Fibroblast of the conjunctiva (primary cell): Measurements from ENCODE around the gene DNALI1.
"Not testable (repeated sequence)": the region's sequence is repeated elsewhere in the genome, so short reads cannot be mapped to it uniquely, and the experiment has no call there.

Source experiments
- DNase-seq: peaks from one replicate; pipeline ENCODE4 v3.0.0-alpha.2; 2010; ENCODE audit warnings: low read depth

DNALI1 gene

GRCh38 chr1:37553927-37554808 is 2.6 kb upstream of the DNALI1 start, which contains the start of gene SNIP1:
Gene SNIP1, minus strand, starts transcription at chr1:37554293. Its CDS starts 64 bp downstream, at chr1:37554229.
- DNase-seq: peak; percentile 82

GRCh38 chr1:37557402-37557801 is 662 bp downstream of the DNALI1 start:
- DNase-seq: no peak

- no peak for DNase-seq
Observed at GRCh38 chr1:37558411-37558810, 1.7 kb downstream of the DNALI1 start.

- DNase-seq: no peak
Observed at GRCh38 chr1:37559080-37559479, 2.3 kb downstream of the DNALI1 start.

- not testable (repeated sequence) for DNase-seq
Observed at GRCh38 chr1:37559957-37560379, 3.2 kb downstream of the DNALI1 start.

GRCh38 chr1:37560401-37561132 is 3.8 kb downstream of the DNALI1 start:
- DNase-seq: no peak

- no peak for DNase-seq
Observed at GRCh38 chr1:37561133-37562132, 4.7 kb downstream of the DNALI1 start.

- DNase-seq: no peak
Observed at GRCh38 chr1:37562984-37563383, 6.2 kb downstream of the DNALI1 start.

- no peak for DNase-seq
Observed at GRCh38 chr1:37564892-37565291, 8.2 kb downstream of the DNALI1 start.

- no peak for DNase-seq
Observed at GRCh38 chr1:37567023-37567422, 10.3 kb downstream of the DNALI1 start.

- DNase-seq: no peak
Observed at GRCh38 chr1:37570528-37571334, 14.0 kb downstream of the DNALI1 start.

- DNase-seq: peak; percentile 55
Observed at GRCh38 chr1:37574834-37575480, 18.2 kb downstream of the DNALI1 start.

- peak; percentile 36 for DNase-seq
Observed at GRCh38 chr1:37575692-37576091, 19.0 kb downstream of the DNALI1 start.

GRCh38 chr1:37584544-37584943 is 27.8 kb downstream of the DNALI1 start:
- not testable (repeated sequence) for DNase-seq

- DNase-seq: no peak
Observed at GRCh38 chr1:37588939-37589338, 32.2 kb downstream of the DNALI1 start.

- no peak for DNase-seq
Observed at GRCh38 chr1:37593726-37594125, 37.0 kb downstream of the DNALI1 start.

GRCh38 chr1:37595440-37596181 is 38.9 kb downstream of the DNALI1 start, which contains the start of gene GNL2:
Gene GNL2, minus strand, starts transcription at chr1:37595937. Its CDS starts 115 bp downstream, at chr1:37595822.
- peak; percentile 91 for DNase-seq

- DNase-seq: no peak
Observed at GRCh38 chr1:37596182-37596667, 39.5 kb downstream of the DNALI1 start.

GRCh38 chr1:37599940-37600339 is 43.2 kb downstream of the DNALI1 start:
- no peak for DNase-seq
